Activated CD4-positive, alpha-beta T cell treated with anti-CD3 and anti-CD28 coated beads, Interleukin-2, amount 50 U/mL, for 24 hours (primary cell): ENCODE data around the gene PRKAG2.

Experiments used
- DNase-seq, 2 donors: peaks; one replicate each; pipeline ENCODE4 v3.0.0-alpha.2; 2020; ENCODE audit warnings: low read depth in 1 of 2, low spot score in 1 of 2

Gene PRKAG2

GRCh38 chr7:151603951-151604350 lies 273.0 kb downstream of the PRKAG2 start:
- no peak for DNase-seq

GRCh38 chr7:151601521-151602305 lies 275.2 kb downstream of the PRKAG2 start:
- DNase-seq, result no peak

- DNase-seq, result no peak
These were observed 276.6 kb downstream of the PRKAG2 start for GRCh38 chr7:151600331-151600730.

- no peak for DNase-seq
These were observed 277.3 kb downstream of the PRKAG2 start for GRCh38 chr7:151599401-151600227.

- DNase-seq, result no peak
These were observed 279.1 kb downstream of the PRKAG2 start for GRCh38 chr7:151597541-151598444.

GRCh38 chr7:151595702-151596350 lies 281.1 kb downstream of the PRKAG2 start:
- no peak for DNase-seq

- DNase-seq, result no peak
These were observed 283.9 kb downstream of the PRKAG2 start for GRCh38 chr7:151592868-151593486.

- DNase-seq, result no peak
These were observed 284.6 kb downstream of the PRKAG2 start for GRCh38 chr7:151592330-151592729.

- no peak for DNase-seq
These were observed 285.0 kb downstream of the PRKAG2 start for GRCh38 chr7:151591866-151592265.

- DNase-seq, result no peak
These were observed 285.8 kb downstream of the PRKAG2 start for GRCh38 chr7:151590850-151591771.

- no peak for DNase-seq
These were observed 286.7 kb downstream of the PRKAG2 start for GRCh38 chr7:151590071-151590849.

GRCh38 chr7:151588982-151589381 lies 287.9 kb downstream of the PRKAG2 start:
- no peak for DNase-seq

- DNase-seq, result no peak
These were observed 290.2 kb downstream of the PRKAG2 start for GRCh38 chr7:151586531-151587260.

GRCh38 chr7:151585744-151586393 lies 291.0 kb downstream of the PRKAG2 start:
- DNase-seq, result no peak

- DNase-seq, result no peak
These were observed 295.2 kb downstream of the PRKAG2 start for GRCh38 chr7:151581741-151582140.

- DNase-seq, result no peak
These were observed 297.3 kb downstream of the PRKAG2 start for GRCh38 chr7:151579644-151580043.

GRCh38 chr7:151575410-151575809 lies 301.5 kb downstream of the PRKAG2 start:
- no peak for DNase-seq
